DND-41 (cell line): ENCODE data around the gene ANO6.

Experiments
- ATAC-seq: fragments of 200-7000 bp; cut with Tn5 transposase; 3 replicates; pipeline ENCODE4 v1.9.1; 2021; ENCODE audit warnings: low read depth; ENCODE audit not compliant: insufficient read depth
- DNase-seq: peaks from one replicate; pipeline ENCODE4 v3.0.0-alpha.2; 2020
- H2AFZ ChIP-seq: 2 replicates; pipeline ENCODE4 v1.6.0; 2012; ENCODE audit warnings: low read depth, low read length
- H3K27ac ChIP-seq: 2 replicates; pipeline ENCODE4 v1.5.1; 2012; ENCODE audit warnings: low read length, inconsistent platforms
- H3K27me3 ChIP-seq: fragments of 200-600 bp; sonication (generic); 2 replicates; pipeline ENCODE4 v1.6.0; 2012; ENCODE audit warnings: low read length, mild to moderate bottlenecking, inconsistent platforms; ENCODE audit not compliant: insufficient read depth, poor library complexity
- H3K36me3 ChIP-seq: 2 replicates; pipeline ENCODE4 v1.5.1; 2012; ENCODE audit warnings: low read length, inconsistent platforms; ENCODE audit not compliant: insufficient read depth
- H3K4me1 ChIP-seq: 2 replicates; pipeline ENCODE4 v1.5.1; 2012; ENCODE audit warnings: mild to moderate bottlenecking, low read length; ENCODE audit not compliant: insufficient read depth
- H3K4me2 ChIP-seq: 2 replicates; pipeline ENCODE4 v1.6.0; 2012; ENCODE audit warnings: mild to moderate bottlenecking, moderate library complexity, low read length, inconsistent platforms; ENCODE audit not compliant: insufficient read depth
- H3K4me3 ChIP-seq, 2 experiments: fragments of 200-600 bp in 1 of 2; shearing (Covaris generic) in 1 of 2; 2 replicates each; pipeline ENCODE4 v1.5.1; 2012 to 2016; ENCODE audit warnings: inconsistent platforms in 2 of 2, low read length in 2 of 2, mild to moderate bottlenecking in 2 of 2, low read depth in 1 of 2, moderate library complexity in 1 of 2
- H3K79me2 ChIP-seq: 2 replicates; pipeline ENCODE4 v1.6.0; 2012; ENCODE audit warnings: low read length, inconsistent platforms; ENCODE audit not compliant: insufficient read depth
- H3K9ac ChIP-seq: 2 replicates; pipeline ENCODE4 v1.6.0; 2012; ENCODE audit warnings: low read depth, mild to moderate bottlenecking, inconsistent platforms, low read length, moderate library complexity
- H3K9me3 ChIP-seq: 2 replicates; pipeline ENCODE4 v1.5.1; 2012; ENCODE audit warnings: low read length, moderate library complexity, mild to moderate bottlenecking, inconsistent platforms; ENCODE audit not compliant: insufficient read depth, severe bottlenecking
- H4K20me1 ChIP-seq: 2 replicates; pipeline ENCODE4 v1.6.0; 2012; ENCODE audit warnings: low read length; ENCODE audit not compliant: insufficient read depth
- EZH2 ChIP-seq: IDR thresholded peaks from 3 replicates; pipeline ENCODE4 v1.6.1; 2012; ENCODE audit warnings: borderline replicate concordance, low read depth, mild to moderate bottlenecking, moderate library complexity, low read length, inconsistent platforms; ENCODE audit not compliant: severe bottlenecking
- TF ChIP-seq, protein P1 (sequence below): IDR thresholded peaks from 2 replicates; pipeline ENCODE4 v1.5.1; 2012; ENCODE audit warnings: borderline replicate concordance, low read length, moderate library complexity, mild to moderate bottlenecking; ENCODE audit not compliant: poor library complexity, severe bottlenecking; ENCODE audit errors: extremely low read depth

The ANO6 gene

GRCh38 chr12:45269412-45269751 is 53.5 kb downstream of the ANO6 start:
- Histone ChIP-seq H3K4me1 (peaks cover 4% of the 10 kb centered on the region; the same call in 1 of the 2 replicates), H3K4me3 (no peak overlapping the region), H3K9ac (no peak overlapping the region), H3K79me2 (peaks cover 58% of the 10 kb centered on the region), H3K9me3 (no peaks in the 10 kb centered on the region), H3K27ac (no peak overlapping the region), H3K36me3 (0 out of 2 replicates have a peak, but pooled peaks cover 4% of the 10 kb centered on the region), H2AFZ (no peak overlapping the region), H3K4me2 (no peak overlapping the region), H3K27me3 (no peaks in the 10 kb centered on the region), H4K20me1 (peaks cover 19% of the 10 kb centered on the region)
- no peak for ATAC-seq
- DNase-seq = no peak
- TF ChIP-seq EZH2 = no peak

GRCh38 chr12:45270951-45271350 is 55.1 kb downstream of the ANO6 start:
- H3K27ac ChIP-seq = no peak overlapping the region
- no peak overlapping the region for H3K9ac ChIP-seq
- no peaks in the 10 kb centered on the region for H3K27me3 ChIP-seq
- no peaks in the 10 kb centered on the region for H3K9me3 ChIP-seq
- peaks cover 56% of the 10 kb centered on the region for H3K79me2 ChIP-seq
- H2AFZ ChIP-seq = no peak overlapping the region
- H3K36me3 ChIP-seq = 0 out of 2 replicates have a peak, but pooled peaks cover 4% of the 10 kb centered on the region
- H4K20me1 ChIP-seq = peaks cover 19% of the 10 kb centered on the region
- H3K4me1 ChIP-seq = peaks cover 4% of the 10 kb centered on the region; the same call in 1 of the 2 replicates
- DNase-seq (no peak), ATAC-seq (no peak)
- H3K4me3 ChIP-seq = no peak overlapping the region
- H3K4me2 ChIP-seq = no peak overlapping the region
- TF ChIP-seq, protein P1, sequence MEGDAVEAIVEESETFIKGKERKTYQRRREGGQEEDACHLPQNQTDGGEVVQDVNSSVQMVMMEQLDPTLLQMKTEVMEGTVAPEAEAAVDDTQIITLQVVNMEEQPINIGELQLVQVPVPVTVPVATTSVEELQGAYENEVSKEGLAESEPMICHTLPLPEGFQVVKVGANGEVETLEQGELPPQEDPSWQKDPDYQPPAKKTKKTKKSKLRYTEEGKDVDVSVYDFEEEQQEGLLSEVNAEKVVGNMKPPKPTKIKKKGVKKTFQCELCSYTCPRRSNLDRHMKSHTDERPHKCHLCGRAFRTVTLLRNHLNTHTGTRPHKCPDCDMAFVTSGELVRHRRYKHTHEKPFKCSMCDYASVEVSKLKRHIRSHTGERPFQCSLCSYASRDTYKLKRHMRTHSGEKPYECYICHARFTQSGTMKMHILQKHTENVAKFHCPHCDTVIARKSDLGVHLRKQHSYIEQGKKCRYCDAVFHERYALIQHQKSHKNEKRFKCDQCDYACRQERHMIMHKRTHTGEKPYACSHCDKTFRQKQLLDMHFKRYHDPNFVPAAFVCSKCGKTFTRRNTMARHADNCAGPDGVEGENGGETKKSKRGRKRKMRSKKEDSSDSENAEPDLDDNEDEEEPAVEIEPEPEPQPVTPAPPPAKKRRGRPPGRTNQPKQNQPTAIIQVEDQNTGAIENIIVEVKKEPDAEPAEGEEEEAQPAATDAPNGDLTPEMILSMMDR = no peak
- TF ChIP-seq EZH2 = no peak

GRCh38 chr12:45273717-45274271 is 57.9 kb downstream of the ANO6 start:
- Histone ChIP-seq H3K9ac (no peak overlapping the region), H3K27ac (no peak overlapping the region), H4K20me1 (peaks cover 9% of the 10 kb centered on the region; the same call in 1 of the 2 replicates), H3K4me3 (no peak overlapping the region), H3K4me1 (peaks cover under 1% of the 10 kb centered on the region; the same call in 1 of the 2 replicates), H3K9me3 (no peaks in the 10 kb centered on the region), H2AFZ (no peak overlapping the region), H3K4me2 (no peak overlapping the region), H3K79me2 (peaks cover 65% of the 10 kb centered on the region), H3K36me3 (0 out of 2 replicates have a peak, but pooled peaks cover 4% of the 10 kb centered on the region), H3K27me3 (no peaks in the 10 kb centered on the region)
- no peak for ATAC-seq
- no peak for DNase-seq
- no peak for TF ChIP-seq EZH2
- TF ChIP-seq, protein P1 = no peak

- Histone ChIP-seq H3K27me3 (no peaks in the 10 kb centered on the region), H3K36me3 (peaks cover 11% of the 10 kb centered on the region; the same call in 1 of the 2 replicates), H2AFZ (no peak overlapping the region), H3K4me2 (no peak overlapping the region), H3K4me3 (no peak overlapping the region), H3K79me2 (peaks cover 56% of the 10 kb centered on the region), H3K9me3 (no peaks in the 10 kb centered on the region), H3K9ac (no peak overlapping the region), H3K4me1 (no peaks in the 10 kb centered on the region), H4K20me1 (no peaks in the 10 kb centered on the region), H3K27ac (no peak overlapping the region)
- DNase-seq (no peak), ATAC-seq (no peak)
- TF ChIP-seq, protein P1 = no peak
- TF ChIP-seq EZH2 = no peak
Measured at GRCh38 chr12:45276154-45276755, 60.4 kb downstream of the ANO6 start.
